Measurements from ENCODE around the gene ZNF697.
"Not testable (repeated sequence)": the region's sequence is repeated elsewhere in the genome, so short reads cannot be mapped to it uniquely, and the experiment has no call there.

ZNF697 gene

GRCh38 chr1:119647734-119648619 is at the start of gene ZNF697:
TSS of gene ZNF697 (minus strand) at chr1:119648266. CDS start at chr1:119626100, 22,166 bp downstream.
- DNase-seq = no peak

GRCh38 chr1:119697598-119697997 is 49.5 kb upstream of the ZNF697 start:
- DNase-seq = no peak

GRCh38 chr1:119696863-119697262 is 48.8 kb upstream of the ZNF697 start:
- not testable (repeated sequence) for DNase-seq

DNA sequence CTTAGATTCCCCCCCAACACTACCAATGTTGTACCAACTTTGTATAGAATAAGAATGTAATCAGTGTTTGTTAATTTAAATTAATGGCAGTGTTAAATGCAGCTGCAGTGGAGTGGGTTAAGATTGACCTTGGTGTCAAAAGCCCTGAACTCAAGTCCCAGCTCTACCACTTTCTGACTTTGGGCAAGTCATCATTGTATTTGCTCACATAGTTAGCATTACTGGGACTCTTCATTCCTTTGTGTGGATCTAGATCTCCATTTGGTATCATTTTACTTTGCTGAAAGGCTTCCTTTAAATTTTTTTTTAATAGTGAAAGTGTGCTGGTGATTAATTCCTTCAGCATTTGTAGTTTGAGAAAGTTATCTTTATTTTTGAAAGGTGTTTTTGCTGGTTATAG is 41.4 kb upstream of the ZNF697 start:
- no peak for DNase-seq

- no peak for DNase-seq
Observed at GRCh38 chr1:119688810-119689209, 40.7 kb upstream of the ZNF697 start.

DNA sequence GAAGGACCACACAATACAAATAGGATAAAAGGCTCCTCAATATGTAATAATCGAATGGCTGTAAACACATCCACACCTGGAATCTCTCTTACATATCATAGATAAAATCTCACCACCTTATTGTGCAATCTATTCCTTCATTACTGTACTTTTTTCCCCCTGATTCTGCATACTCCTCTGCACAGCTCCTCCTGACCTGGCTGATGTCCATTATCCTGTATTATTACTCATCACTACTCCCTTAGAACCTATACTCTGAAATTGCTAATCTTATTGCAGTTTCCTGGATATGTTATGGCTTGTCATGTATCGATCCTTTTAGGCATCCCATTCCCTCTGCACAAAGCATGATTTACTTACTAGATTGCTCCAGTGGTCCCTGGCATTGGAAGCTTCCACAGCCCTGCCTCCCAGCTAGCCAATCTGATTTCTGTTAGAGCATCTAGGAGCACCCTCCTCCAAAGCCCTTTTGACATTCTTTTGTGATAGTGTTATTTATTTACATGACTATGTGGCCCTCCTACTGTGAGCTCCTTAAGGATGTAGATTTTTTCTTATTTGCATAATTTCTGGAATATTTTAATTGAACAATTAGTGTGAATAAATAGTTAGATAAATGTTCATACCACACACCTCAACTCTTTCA is 39.5 kb upstream of the ZNF697 start:
- no peak for DNase-seq

- no peak for DNase-seq
Observed at GRCh38 chr1:119686661-119687060, 38.6 kb upstream of the ZNF697 start.

DNA sequence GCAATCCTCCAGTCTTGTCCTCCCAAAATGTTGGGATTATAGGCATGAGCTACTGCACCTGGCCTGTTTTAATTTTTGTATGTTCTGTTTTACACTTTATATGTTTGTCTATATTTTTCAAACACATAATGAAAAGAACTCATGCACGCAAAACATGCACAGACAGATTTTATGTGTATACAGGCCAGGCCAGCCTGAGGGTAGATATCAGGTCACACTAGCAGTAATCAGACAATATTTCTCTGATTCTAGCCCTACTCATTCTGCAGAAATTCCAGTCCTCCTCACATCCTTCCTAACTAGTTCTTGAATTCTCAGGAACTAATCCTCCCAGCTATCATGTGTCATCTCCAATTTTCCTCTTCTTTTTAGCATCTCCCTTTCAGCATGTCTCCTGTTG is 35.8 kb upstream of the ZNF697 start:
- no peak for DNase-seq

DNA sequence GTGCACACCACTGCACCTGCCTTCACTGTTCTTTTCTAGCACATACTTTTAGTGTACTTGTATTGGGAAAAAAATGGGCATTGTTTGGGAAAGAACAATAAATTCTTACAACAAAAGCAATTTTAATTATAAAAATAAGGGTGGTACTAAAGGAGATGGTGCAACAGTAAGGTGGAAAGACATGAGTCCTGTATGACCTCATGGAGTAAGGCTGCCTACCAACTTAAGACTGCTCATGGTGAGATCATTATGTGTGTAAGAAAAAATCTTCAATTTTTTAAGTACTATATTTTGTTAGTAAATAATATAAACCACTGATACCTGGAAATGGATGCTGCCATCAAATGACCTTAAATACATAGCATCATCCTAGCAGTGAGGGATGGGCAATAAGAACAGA is 34.1 kb upstream of the ZNF697 start:
- DNase-seq = no peak

DNA sequence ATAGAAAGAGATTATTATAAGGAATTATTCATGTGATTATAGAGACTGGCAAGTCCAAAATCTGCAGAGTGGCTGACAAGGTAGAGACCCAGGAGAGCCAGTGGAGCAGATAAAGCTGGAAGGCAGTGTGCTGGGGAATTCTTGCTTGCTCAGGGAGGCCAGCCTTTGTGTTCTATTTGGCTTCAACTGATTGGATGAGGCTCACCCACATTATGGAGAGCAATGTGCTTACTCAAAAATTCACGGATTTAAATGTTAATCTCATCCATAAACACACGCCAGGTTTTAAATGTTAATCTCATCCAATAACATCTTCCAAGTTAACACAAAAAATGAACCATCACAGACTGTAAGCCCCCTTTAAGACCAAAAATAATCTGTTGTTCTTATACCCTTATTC is 33.5 kb upstream of the ZNF697 start:
- no peak for DNase-seq

- no peak for DNase-seq
Observed at GRCh38 chr1:119680723-119681122, 32.7 kb upstream of the ZNF697 start.

- DNase-seq = no peak
Observed at GRCh38 chr1:119680193-119680592, 32.1 kb upstream of the ZNF697 start.

DNA sequence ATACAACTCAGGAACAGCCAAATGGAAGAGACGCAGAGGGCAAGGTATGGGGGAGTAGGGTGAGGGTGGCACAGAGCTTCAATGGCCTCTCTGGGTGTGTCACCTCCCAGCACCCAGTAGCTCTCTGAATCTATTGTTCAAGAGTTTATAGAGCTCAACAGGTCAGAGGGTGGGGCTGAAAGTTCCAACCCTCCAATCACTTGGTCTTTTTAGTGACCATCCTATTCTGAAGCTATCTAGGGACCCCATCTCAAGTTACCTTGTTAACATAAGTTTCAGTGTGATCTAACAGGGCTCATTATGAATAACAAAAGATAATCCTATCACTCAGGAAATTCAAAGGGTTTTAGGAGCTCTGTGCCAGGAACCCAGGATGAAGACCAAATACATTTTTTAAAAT is 31.2 kb upstream of the ZNF697 start:
- no peak for DNase-seq

GRCh38 chr1:119676571-119677206 is 28.6 kb upstream of the ZNF697 start:
- no peak for DNase-seq

DNA sequence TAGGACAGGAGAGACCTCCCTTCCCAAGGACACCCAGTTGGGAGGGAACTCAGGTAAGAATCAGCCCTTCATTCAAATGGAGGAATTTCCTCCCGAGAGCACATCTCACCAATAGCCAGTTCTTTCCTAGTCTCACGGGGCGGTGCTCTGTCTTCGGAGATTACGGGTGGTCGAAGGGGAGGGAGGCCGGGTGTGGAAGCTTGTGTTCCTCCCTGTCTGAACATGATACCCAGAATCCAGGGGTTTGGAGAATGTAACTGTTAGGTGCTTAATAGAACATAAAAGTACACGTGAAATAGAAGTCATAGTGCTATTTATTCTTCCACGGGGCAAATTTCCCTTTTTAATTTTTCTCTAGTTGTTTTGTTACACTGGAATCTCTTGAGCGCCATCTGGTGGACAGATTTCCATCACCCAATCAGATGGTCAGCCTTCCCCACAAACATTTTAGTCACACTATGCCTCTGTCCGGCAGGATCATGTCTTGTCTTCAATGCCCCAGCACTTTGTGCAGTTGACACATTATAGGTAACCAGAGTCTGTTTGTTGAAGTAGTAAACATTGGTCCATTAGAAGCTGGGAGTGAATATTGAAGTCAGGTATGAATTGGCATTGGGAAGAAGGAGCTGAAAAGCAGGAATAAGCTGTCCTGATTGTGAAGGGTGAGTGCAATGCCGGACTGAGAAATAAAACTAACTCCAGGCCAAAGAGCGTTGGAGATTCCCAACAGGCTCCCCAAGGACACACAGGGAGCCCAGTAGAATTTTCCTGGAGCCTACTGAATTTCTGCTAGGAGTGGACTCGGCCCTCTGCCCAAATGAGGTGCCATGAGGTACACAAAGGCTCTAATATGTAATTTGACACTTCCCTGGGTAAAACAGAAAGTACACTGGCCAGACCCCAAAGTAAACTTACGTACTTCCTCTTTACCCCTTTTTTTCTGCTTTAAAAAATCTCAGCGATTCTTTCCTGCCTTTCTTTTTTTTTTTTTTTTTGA is 27.6 kb upstream of the ZNF697 start:
- peak in 3 of 4 experiments; percentile 14 to 23 (median 15) for DNase-seq

- DNase-seq = no peak
Observed at GRCh38 chr1:119674835-119675289, 26.8 kb upstream of the ZNF697 start.

DNA sequence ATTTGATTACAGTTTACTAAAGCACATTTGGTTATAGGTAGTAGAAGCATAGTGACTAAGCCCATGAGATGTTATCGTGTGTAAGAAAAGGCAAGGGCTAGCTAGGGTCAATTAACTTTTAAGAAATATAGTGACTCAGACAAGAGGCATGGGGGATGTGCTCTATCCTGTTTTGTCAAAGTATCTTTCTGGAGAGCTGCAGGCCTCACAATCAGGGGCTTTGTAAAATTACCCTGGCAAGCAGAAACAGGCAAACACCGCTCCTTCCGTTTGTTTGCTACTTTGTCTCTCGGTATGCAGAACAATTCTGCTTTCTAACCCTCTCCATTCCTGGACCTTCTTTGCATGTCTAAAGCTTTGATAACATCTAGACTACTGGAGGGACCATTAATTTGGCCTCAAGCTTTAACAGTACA is 26.1 kb upstream of the ZNF697 start:
- no peak for DNase-seq

DNA sequence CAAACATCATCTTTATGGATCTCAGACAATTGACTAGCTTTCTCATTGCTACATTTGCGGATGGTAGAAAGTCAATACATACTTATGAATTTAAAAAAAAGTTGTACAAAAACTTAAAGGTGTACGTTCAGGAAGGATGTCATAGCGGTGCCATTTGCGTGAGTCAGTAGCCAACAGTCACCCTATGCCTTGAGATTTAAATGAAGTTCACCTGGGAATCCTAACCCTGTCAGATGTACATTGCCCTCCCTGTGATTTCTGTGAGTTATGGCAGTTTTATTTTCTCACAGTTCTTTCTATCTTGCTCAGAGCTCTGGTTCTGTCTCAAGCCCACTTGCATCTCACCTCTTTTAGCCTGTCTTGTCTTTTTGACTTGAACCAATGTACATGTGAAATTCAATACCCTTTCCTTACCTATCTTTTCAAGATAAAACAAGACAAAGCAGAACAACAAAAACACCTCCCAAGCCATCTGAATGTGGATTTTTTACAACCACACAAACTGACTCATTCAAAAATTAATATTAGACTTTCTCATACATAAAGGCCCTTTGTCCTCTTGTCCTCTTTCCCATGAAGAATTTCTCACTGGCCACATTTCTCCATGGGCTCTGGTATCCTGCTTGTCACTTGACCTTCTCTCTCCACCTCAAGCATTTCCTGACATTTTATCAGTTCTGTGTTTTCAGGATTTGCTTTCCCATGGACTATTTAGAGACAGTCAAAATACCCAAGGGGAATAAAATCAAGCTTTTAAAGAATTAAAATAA is 25.3 kb upstream of the ZNF697 start:
- DNase-seq = no peak

DNA sequence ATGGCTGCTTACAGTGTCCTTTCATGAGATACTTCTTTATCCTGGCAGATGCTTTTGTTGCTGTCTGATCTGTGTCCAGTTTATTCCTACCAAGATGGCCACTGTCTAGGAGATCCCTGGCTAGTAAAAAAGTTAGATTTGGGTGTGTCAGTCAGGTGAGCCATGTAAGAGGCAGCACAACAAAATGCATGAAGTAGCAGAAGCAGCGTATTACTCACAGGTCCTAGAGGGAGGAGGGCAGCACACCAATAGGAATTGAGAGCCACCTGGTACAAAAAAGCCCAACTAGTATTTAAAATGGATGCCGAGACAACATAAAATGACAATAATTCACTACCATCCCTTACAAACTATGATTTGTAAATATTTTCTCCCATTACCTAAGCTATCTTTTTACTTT is 22.8 kb upstream of the ZNF697 start:
- DNase-seq = no peak

DNA sequence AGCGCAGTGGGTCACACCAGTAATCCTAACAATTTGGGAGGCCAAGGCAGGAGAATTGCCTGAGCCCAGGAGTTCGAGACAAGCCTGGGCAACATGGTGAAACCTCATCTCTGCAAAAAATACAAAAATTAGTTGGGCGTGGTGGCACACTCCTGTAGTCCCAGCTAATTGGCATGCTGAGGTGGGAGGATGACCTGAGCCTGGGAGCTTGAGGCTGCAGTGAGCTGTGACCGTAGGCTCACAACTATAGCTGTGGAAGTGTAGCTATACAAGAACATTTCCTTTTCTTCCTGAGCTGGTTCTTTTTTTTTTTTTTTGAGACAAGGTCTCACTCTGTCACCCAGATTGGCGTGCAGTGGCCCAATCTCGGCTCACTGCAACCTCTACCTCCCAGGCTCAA is 19.1 kb upstream of the ZNF697 start:
- DNase-seq = no peak

DNA sequence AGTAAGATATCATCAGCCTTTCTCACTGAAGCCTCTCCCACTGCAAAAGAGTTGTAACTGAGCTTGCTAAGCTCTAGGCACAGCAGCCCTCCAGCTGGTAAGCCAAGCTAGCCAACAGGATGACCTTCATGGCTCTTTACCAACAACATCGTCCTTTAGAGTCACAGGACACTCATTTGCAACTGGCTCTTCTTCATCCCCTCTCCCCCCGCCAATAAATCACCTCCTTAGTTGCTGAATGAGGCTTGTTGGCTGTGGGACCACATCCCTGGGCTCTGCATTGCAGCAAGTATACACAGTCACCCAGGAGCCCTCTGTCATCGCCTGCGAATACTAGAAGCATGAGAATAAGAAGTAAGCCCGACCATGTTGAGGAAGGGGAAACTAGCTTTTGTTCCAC is 16.0 kb upstream of the ZNF697 start:
- no peak for DNase-seq

DNA sequence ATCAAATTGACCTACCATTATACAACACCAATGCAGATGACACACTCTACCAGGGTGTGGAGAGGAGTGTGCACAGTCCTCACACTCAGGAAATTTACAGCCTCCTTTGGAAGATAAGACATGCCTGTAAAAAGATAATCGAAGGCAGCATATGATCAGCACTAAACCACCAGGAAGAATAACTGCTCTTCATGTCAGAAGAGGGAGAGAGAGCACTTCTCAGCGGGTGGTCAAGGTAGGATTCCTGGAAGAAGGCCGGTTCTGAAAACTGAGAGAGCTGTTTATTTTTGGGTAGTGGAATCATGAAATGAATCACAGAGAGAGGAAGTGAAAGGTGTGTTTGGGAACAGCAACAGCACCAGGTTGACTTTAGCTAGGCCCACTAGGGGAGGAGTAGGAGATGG is 14.0 kb upstream of the ZNF697 start:
- no peak for DNase-seq

All from activated naive CD4-positive, alpha-beta T cell (primary cell).